ENCODE measurements around the gene BPNT1. TPM values are rescaled to one million over a fixed set of nuclear protein-coding genes. Genes with fewer than 3 reads are reported as not detected.

Gene BPNT1
- total and polyA plus RNA-seq, 2 donors (not counting 3 experiments of a cell fraction or from before 2014, with no cell fraction given), result 20.3 to 29.0 TPM

DNA sequence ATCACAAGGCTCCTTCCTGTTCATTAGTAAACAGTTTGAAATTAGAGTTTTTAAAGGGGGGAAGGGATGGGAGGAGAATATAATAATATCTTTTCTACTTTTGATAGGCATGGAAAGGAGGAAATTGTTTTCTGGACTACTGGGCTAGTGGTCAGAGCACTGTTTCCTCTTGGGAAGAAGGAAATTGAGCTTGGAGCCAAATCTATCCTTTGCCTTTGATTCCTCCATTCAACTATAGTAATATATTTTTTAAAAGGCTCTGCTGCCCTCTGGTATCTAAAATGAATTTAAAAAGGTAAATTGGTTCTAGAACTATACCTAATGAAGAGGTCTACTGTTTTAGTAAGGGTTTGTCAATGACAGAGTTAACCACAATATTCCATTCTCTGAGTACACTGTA, 10.2 kb upstream of the BPNT1 start:
- no peak overlapping the region for H3K27ac ChIP-seq (ENCODE audit: insufficient read depth, low read depth, low read length)
- no peaks in the 10 kb centered on the region for H3K27me3 ChIP-seq (ENCODE audit: control insufficient read depth in 2 of 2, insufficient read depth in 2 of 2, low read length in 2 of 2)
- H3K9ac ChIP-seq (replicated peaks; ENCODE audit: extremely low read depth, insufficient read depth, low read length), result no peak overlapping the region
- intact Hi-C loops (cut with micrococcal nuclease), result loop anchor here (10.0 kb wide), 1 partner anchor 265 kb away; no protein-coding TSS in a partner anchor
- ChIA-PET CTCF (interaction anchor here (0.7 to 2.4 kb wide), 7 partner anchors 10 to 110 kb away, joined by 3 to 22 read pairs (median 4); partner anchors contain the start of gene BPNT1), POLR2A (no interaction called here)
- no TSS peak for BruUV-seq (replicated peaks)
- dilution Hi-C loops (cut with MboI; ENCODE audit: extremely low pct_ligation_motif_present, low sequenced_read_pairs), result no loop called here
- FAIRE-seq, result no peak
- H3K4me3 ChIP-seq (replicated peaks in 1 of 3; ENCODE audit: insufficient read depth in 1 of 3, low read depth in 1 of 3, low read length in 3 of 3), result no peak overlapping the region
- TF ChIP-seq, protein P1, sequence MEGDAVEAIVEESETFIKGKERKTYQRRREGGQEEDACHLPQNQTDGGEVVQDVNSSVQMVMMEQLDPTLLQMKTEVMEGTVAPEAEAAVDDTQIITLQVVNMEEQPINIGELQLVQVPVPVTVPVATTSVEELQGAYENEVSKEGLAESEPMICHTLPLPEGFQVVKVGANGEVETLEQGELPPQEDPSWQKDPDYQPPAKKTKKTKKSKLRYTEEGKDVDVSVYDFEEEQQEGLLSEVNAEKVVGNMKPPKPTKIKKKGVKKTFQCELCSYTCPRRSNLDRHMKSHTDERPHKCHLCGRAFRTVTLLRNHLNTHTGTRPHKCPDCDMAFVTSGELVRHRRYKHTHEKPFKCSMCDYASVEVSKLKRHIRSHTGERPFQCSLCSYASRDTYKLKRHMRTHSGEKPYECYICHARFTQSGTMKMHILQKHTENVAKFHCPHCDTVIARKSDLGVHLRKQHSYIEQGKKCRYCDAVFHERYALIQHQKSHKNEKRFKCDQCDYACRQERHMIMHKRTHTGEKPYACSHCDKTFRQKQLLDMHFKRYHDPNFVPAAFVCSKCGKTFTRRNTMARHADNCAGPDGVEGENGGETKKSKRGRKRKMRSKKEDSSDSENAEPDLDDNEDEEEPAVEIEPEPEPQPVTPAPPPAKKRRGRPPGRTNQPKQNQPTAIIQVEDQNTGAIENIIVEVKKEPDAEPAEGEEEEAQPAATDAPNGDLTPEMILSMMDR (IDR thresholded peaks at IDR 0.05; ENCODE audit: extremely low read depth in 1 of 2, insufficient read depth in 1 of 2, low read depth in 1 of 2, low read length in 2 of 2), result no peak
- TF ChIP-seq, protein P2, sequence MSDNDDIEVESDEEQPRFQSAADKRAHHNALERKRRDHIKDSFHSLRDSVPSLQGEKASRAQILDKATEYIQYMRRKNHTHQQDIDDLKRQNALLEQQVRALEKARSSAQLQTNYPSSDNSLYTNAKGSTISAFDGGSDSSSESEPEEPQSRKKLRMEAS (IDR thresholded peaks at IDR 0.05; ENCODE audit: insufficient read depth, insufficient read length), result no peak
- no peak for TF ChIP-seq POLR2A (IDR thresholded peaks at IDR 0.05; ENCODE audit: low read depth, low read length)
- no peak for TF ChIP-seq GATA2 (IDR thresholded peaks at IDR 0.05; ENCODE audit: insufficient read depth, insufficient read length, low read depth, low read length)
- no peak for TF ChIP-seq JUN (IDR thresholded peaks at IDR 0.05; ENCODE audit: borderline replicate concordance, insufficient read depth, insufficient read length, low read depth)
- no peak for TF ChIP-seq FOS (IDR thresholded peaks at IDR 0.05; ENCODE audit: borderline replicate concordance, insufficient read depth, low read length)
- TF ChIP-seq POLR2AphosphoS5 (IDR thresholded peaks at IDR 0.05; ENCODE audit: insufficient read depth, low read depth, low read length), result no peak
- no peak for TF ChIP-seq EZH2 (IDR thresholded peaks at IDR 0.05; ENCODE audit: borderline replicate concordance, low read depth, low read length, severe bottlenecking)
- no peak for TF ChIP-seq MYC (IDR thresholded peaks at IDR 0.05; ENCODE audit: low read depth, low read length)
- DNase-seq (ENCODE audit: low read depth, low spot score), result peak; percentile 23
- H3K4me2 ChIP-seq (ENCODE audit: insufficient read depth, low read length), result no peak overlapping the region
- peaks cover 3% of the 10 kb centered on the region for H3K4me1 ChIP-seq (ENCODE audit: control insufficient read depth, extremely low read depth, insufficient read depth, low read length)
- no peaks in the 10 kb centered on the region for H3K9me1 ChIP-seq (replicated peaks; ENCODE audit: control insufficient read depth, extremely low read depth, insufficient read depth, low read length)
- peaks cover 7% of the 10 kb centered on the region for H3K79me2 ChIP-seq (ENCODE audit: control insufficient read depth, insufficient read depth, low read length)
- H2AFZ ChIP-seq (ENCODE audit: low read depth, low read length), result no peak overlapping the region
- no peaks in the 10 kb centered on the region for H4K20me1 ChIP-seq (replicated peaks; ENCODE audit: control insufficient read depth, extremely low read depth, insufficient read depth, low read length)
- no peaks in the 10 kb centered on the region for H3K9me3 ChIP-seq (replicated peaks; ENCODE audit: control insufficient read depth, insufficient read depth, low read length)
- H3K36me3 ChIP-seq (ENCODE audit: control insufficient read depth in 2 of 2, extremely low read depth in 1 of 2, insufficient read depth in 2 of 2, low read length in 2 of 2), result peaks cover 0 to 10% of the 10 kb centered on the region in 2 experiments

All from endothelial cell of umbilical vein (primary cell).